HG02870 (cell line): ENCODE data around the gene CLEC4F.

Source experiments
- ATAC-seq: cut with Tn5 transposase; IDR thresholded peaks from one replicate; pipeline ENCODE4 v1.9.1; 2021; ENCODE audit warnings: mild to moderate bottlenecking, moderate library complexity; ENCODE audit not compliant: unreplicated experiment

The CLEC4F gene

DNA sequence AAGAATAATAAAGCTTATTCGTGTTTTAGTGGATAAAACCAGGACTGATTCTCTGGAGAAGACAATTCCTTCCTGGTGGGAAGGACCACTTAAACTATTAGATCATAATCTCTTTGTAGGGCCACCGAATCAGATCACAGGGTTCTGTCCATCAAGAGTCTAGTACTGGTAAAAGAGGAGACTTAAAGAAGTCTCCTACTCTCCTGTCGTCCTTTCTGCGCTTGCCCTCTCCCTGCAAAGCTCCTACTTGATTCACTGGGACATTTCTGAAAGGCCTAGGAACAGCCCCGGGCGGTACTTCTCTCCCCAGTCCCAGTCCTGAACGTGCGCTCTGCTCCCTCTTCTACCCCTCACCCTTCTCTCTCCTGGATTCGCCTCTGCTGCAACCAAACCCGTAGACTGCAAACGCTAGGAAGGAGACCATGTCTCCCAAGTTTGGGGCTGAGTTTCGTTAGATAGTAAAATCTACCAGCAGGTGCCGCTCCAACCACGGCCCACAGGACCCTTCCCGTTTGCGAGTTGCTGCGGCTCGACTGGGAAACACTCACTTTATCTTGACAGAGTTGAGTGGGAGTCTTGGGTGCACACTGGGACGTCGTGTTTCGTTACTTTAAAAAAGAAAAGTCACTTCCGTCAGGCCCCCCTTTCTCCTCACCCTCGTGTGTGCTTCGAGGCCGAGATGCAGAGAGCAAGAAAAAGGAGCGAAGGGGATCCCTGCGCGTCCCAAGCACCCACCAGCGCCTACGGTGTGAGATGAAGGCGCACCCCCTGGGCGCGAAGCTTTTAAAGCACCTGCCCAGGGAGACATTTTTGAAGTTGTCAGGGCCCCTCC, 30.9 kb downstream of the CLEC4F start:
- ATAC-seq, result no peak

DNA sequence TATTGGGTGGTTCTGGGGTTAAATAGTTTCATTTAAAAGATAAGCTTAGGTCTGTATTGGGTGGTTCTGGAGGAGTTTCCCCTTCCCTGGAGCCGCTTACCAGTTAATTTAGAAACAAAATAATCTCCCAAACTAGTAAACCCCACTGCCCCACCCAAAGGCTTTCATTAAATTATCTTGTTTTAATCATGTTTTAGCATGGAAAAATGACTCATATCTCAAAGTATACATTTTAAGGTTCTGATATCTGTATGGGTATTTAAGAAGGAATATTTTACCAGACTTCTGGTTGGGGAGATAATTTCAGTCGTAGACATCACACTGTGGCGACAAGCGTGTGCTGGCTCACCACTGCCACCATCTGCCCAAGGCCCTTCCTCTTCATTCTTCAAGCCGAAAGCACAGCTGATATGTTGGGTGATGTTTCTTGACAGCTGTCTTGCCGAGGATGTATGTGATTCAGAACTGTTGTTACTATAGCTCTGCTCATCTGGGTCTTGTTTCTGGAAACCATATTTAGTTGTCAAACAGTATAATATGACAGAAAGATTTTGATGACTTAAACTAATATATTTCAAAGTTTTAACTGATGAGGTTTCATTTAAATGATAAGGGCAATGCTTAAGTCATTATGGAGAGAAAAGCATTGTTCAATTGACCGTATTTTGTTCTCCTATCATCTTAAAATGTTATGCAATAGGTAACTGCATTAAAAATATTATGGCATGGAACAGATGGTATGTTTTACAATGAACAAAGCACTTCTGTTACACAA, 35.1 kb downstream of the CLEC4F start:
- ATAC-seq, result no peak

DNA sequence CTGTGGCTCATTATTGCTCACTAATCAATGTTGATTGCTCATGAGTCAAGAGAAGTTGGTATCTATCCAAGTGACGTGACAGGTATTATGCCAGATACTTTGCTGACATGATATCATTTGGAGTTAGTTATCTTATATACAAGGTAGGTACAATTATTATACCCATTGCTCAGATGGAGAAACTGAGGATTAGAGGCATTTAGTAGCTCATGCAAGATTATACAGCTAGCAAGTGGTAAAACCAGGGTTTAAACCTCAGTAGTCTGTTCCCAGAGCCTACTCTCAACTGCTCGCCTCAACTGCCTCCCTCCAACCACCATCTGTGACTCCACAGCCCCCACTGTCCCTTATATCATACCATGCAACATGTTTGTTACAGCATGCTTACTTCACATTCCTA, 36.1 kb downstream of the CLEC4F start:
- no peak for ATAC-seq

DNA sequence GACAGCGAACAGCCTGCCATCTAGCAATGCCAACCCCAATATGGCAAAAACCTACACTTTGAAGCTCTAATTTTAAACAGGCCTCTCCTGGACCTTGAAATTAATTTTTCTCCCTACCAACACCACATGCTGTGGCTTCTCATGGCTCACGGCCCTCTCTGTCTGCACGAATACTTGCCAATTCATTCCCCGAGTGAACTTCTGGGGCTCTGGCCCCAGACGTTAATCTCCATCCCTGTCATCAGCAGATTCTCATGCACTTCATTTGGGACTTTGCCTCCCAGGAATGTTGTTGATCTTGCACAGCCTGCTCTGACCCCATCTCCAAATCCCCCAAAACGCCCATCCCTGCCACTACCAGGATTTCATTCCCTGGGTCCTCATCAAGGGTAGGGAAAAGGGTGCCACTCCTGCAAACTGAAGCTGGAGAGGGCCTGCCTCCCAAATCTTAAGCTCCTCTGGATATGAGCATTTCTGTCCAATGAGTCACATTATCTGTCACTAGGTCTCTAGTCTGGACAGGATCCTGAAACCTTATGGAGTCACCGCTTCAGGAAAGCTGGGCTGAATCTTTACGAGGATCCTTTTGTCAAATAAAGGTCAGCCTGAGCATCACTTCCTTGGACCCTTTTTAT, 40.4 kb downstream of the CLEC4F start:
- no peak for ATAC-seq

DNA sequence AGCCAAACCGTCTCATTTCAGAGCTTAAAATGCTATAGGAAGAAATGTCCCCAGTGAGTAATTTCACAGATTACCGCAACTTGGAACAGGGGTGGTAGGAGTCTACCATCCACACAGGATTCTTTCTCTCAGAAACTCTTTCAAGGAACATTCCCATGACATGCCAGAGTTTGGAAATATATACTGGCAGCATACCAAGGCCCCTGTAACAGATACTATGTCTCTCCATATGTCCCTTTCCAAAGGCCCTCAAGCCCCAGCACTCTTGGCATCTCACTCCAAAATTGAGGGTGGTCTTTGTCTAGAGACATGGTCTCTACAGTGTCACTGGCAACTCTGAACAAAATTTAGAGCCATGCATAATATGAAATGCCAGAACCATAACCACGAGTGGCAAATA, 40.9 kb downstream of the CLEC4F start:
- ATAC-seq, result no peak

DNA sequence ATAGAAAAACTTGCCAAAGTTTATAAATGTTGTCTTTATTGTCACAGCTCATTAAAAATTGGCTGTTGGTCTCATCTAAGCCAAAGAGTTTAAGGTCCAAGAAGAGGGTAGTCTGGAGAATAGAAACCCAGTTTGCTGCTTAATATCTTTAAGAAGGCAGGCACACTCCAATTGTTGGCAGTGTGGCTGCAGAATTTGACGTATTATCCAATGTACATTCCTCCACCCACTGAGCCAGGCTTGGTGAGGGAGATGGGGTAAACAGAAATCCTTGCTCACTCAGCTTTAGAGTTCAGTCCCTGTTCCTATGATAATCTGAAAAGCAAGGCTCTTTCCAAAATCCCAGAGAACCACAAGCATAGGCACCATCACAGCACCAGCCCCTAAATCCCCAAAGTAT, 41.7 kb downstream of the CLEC4F start:
- no peak for ATAC-seq

DNA sequence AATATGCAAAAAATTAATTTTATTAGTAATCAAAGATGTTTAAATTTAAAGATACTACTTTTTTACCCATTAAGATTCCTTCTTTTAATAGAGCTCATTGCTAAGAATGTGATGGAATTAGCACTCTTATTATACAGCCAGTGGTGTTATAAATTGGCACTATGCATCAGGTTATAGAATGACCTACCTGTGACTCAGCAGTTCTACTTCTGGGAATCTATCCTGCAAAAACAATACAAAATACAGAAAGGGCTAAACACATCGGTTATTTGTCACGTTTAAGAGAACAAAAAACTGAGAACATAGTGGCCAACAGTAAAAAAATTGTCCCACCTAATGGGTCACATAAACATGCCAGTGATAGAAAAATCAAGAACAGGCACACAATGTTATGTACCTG, 42.9 kb downstream of the CLEC4F start:
- ATAC-seq, result no peak

DNA sequence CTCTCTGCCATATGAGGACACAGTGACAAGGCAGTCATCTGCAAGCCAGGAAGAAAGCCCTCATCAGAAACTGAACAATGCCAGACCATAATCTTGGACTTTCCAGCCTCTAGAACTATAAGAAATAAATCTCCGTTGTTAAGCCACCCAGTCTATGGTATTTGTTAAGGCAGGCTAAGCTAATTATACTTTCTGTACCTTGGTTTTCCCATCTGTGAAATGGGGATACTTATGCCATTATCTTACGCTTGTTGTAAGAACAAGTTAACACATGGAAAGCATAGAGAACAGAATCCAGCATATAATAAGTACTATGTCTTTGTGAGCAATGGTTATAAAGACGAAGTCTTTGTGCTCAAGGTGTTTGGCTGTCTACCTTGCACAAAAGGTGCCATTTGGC, 44.1 kb downstream of the CLEC4F start:
- ATAC-seq, result no peak

DNA sequence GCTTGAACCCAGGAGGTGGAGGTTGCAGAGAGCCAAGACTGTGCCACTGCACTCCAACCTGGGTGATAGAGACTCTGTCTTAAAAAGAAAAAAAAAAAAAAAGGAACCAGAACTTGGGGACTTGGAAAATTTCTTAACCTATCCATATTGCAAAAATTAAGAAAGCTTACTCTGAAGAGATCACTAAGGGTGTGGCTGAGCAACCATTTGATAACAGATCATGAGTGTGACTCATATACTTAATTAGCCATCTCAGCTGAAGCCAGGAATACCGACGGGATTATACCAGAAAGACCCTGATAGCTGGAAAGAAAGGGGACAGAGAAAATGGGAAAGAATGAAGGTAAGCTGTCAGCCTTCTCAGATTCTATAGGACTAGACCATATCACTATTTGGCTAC, 45.3 kb downstream of the CLEC4F start:
- no peak for ATAC-seq

DNA sequence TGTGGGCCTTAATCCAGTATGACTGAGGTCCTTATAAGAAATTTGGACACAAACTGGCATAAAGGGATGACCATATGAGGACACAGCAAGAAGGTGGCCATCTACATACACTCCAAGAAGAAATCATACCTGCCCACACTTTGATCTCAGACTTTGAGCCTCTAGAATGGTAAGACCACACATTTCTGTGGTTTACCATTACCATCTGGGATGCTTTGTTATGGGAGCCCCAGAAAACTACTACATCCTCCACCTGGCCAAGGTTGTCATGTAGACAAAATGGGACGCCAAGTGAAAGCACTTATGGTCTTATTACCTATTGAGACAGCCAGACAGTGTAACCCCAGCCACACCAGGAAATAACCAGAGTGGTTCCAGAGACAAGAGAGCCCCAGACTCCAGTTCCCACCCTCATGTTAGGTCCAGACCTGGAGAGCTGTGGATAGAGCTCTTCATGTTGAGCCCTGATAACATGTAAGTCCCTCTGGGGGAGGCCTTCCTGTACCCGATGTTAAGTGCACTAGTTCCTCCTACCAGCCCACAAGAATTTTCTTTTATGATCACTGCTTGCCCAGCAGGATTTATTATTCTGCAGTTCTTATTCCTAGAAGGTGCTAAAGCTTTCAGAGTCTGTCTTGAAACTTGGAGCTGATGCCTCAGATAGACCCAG, 47.8 kb downstream of the CLEC4F start:
- ATAC-seq, result no peak

DNA sequence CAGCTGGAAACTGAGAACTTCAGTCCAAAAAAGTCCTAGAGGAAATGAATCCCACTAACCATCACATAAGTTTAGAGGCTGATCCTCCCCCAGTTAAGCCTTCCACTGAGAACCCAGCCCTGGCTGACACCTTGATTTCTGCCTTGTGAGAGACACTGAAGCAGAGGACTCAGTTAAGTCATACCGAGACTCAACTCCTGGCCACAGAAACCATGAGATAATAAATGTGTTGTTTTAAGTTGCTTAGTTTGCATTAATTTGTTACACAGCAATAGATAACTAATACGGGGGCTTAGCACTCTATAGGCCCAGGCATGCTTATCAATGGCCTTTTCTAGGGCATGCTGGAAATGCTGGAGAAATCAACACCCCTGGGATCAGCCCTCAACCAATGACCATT, 49.0 kb downstream of the CLEC4F start:
- no peak for ATAC-seq

DNA sequence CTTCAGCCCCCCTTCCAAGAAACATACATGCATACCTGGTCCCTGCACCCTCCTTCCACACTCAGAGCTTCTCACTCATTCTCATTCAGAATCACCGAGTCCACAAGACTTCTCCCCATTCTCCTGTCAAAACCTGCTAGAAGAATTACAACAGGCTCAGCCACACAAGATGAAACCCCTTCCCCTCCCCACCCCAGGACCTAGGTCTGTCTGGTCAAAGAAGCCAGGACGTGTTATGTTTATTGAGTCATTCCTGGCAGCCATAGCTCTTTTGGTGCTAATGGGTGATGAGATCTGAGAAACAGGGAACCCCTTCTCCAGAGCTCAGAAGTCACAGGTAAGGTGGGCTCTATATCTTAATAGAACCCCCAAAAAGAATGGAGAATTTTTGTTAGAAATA, 50.9 kb downstream of the CLEC4F start:
- ATAC-seq, result no peak

DNA sequence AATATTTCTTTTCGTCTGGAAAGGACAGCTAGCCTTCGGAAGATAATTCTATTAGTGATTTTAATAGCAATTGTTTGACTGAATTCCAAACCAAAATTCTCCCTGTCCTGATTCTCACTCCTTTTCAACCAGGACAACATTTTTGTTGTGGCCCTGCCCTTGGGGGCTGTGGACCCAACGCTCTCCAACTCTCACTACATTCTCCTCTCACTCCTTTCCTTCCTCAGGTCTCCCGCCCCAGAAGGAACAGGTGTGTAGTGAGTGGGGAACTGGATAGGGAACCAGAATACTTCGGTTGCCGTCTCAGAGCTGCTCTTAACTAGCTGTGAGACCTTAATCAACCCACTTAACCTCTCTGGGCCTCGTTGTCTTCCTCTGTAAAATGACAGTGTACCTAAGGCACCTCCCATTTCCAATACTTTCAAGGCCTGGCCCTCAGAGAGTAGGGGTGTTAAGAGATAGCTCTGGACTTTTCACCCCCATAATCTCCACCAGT, 51.8 kb downstream of the CLEC4F start:
- no peak for ATAC-seq

DNA sequence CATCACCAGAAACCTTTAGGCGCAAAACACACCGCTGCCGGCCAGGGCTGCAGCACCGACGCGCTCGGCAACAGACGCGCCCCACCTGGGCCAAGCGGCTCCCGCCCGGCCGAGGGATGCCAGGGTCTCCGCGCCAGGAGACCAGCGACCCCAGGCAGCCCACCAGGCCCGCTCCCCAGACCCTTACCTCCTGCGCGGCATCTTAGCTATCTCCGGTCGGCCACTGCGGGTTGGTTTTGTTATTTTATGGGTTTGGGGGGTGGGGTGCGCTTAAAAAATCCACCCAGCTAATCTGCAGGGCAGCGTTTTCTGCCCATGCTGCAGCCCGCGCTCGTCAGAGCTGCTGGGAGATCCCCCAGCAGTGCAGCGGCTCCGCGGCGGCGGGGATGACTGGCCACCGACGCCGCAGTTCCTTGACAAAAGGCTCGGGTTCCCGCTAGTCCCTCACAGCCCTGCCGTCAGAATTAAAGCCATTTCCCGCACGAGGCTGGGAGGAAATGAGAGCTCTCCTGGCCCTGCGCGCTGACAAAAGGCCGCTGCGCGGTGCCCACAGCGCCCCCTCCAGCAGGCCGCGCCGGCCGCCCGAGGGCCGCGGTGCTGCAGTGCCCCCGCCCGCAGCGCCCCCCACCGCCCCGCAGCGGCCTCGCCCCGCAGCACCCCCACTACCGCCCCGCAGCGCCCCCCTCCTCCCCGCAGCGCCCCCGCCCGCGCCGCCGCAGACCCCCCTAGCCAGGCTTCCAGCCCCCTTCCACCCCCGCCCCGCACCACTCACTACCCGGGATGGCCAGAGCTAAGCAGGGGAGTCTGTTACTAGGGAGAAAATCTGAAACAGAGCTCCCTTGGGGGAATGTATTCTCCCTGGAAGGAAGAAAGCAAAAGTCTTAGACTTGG, 52.5 kb downstream of the CLEC4F start, which contains the start of gene ADD2:
ADD2 (minus strand) TSS at position 502 of the 891 bp plus-strand sequence. CDS start 61,792 bp downstream, outside the sequence.
- ATAC-seq, result no peak

DNA sequence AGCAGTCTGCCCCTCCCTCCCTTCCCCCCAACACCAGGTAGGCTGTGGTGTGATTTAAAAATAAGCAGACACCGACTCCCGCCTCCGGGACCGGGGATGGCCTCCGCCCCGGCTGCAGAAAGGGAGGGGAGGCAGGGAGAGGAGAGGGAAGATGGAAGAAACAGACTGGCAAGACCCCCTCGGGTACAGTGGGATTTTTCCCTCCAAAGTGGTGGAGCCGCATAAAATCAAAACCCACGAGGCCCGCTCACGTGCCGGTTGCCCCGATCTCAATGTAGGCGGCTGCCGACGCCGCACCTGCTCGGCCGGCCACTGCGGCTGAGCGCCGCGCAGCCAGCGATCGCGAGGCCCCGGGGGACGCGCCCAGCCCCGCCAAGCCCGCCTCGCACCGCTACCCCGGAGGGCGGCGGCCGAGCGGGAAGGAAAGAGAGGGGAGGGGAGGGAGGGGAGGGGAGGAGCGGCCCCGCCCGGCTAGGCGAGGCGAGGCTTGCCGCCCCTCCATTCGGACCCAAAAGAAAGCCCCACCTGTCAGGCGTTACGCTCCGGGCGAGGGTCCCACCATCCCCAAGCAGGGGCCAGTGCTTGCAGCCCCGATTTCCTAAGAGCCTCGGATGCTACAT, 53.2 kb downstream of the CLEC4F start:
- ATAC-seq, result no peak

DNA sequence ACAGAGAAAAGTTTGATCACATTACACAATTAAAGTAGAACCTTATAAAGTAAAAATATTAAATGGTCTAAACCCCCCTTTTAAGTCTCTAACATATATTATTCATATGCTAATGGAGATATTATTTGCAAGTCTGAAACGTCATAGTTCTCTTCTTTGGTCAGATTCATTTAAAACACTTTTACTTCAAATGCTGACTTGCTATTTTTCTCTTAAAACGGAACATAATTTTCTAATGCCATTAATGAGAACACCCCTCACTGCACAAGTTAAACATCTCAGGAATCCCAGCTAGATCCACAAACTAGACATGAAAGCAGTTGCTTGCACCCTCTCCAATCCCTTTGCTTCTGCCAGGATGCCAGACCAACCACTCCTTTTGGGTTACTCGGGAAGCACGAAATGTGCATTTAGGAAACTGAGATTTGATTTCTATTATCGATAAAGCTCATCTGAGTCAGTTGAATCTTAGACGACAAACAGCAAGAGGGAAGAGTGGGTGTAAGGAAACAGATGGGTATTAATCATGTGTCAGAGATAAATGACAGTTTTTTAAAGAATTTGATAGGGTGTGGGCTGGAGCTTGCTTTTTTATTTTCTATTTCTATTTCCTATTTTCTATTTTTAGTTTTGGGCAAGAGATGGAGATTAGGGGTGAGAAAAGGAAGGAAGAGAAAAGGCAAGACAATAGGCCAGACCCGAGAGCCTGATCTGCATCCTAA, 53.9 kb downstream of the CLEC4F start:
- ATAC-seq, result no peak

DNA sequence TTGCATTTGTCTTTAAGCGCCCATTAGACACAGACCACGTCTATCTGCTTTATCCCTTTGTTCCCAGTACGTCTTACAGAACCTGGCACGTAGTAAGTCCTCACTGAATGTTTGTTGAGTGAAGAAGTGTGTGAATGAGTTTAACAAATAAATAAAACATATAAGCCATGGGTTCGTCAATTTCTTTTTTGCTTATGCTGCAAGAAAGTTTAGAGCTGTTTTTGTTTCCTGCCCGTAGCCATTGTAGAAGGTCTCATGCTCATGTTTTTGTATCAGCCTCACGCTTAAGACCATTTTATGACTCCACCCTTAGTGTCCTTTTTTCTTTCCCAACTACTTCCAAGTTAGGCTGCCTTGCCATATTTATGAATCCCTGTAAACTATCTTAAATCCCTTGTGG, 54.9 kb downstream of the CLEC4F start:
- no peak for ATAC-seq

DNA sequence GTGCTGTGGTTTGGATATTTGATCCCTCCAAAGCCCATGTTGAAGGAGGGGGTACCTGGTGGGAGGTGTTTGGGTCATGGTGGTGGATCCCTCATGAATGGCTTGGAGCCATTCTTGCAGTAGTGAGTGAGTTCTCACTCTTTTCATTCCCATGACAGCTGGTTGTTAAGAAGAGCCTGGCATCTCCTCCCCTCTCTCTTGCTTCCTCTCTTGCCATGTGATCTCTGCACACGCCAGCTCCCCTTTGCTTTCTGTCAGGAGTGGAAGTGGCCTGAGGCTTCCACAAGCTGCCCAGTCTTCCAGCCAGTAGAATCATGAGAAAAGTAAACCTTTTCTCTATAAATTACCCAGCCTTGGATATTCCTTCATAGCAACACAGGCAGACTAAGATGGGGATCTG, 61.0 kb downstream of the CLEC4F start:
- no peak for ATAC-seq
